GM12892 (cell line): ENCODE measurements around the gene VWA3B.

Experiments used
- POLR2A ChIP-seq: IDR thresholded peaks from 2 replicates; pipeline ENCODE4 v1.6.1; 2011; ENCODE audit warnings: low read depth, low read length, control low read depth
- POLR2AphosphoS5 ChIP-seq: IDR thresholded peaks from 2 replicates; pipeline ENCODE4 v1.6.1; 2011; ENCODE audit warnings: low read depth, low read length, control low read depth
- TAF1 ChIP-seq: IDR thresholded peaks from 2 replicates; pipeline ENCODE4 v1.6.1; 2011; ENCODE audit warnings: low read depth, mild to moderate bottlenecking, control low read depth, low read length, borderline replicate concordance

GRCh38 chr2:98155716-98156115, 68.7 kb downstream of the VWA3B start:
- TF ChIP-seq POLR2AphosphoS5 = no peak
- TF ChIP-seq POLR2A = no peak
- TF ChIP-seq TAF1 = no peak
